HL-60 (cell line): Measurements from ENCODE around the gene TMEM120B.

Source experiments
- DNase-seq, 2 experiments: peaks; one replicate each; pipeline ENCODE4 v3.0.0-alpha.2; 2010 to 2020; ENCODE audit warnings: low read depth in 1 of 2, low spot score in 1 of 2
- H3K27ac ChIP-seq: fragments of 250-450 bp; sonication (Bioruptor Pico); replicated peaks from 2 replicates; pipeline ENCODE4 v1.5.1; 2020; ENCODE audit warnings: mild to moderate bottlenecking, moderate library complexity
- H3K27me3 ChIP-seq: fragments of 250-450 bp; sonication (Bioruptor Pico); 2 replicates; pipeline ENCODE4 v1.5.1; 2021; ENCODE audit warnings: mild to moderate bottlenecking, moderate library complexity; ENCODE audit not compliant: insufficient read depth, poor library complexity, severe bottlenecking
- H3K4me3 ChIP-seq: replicated peaks from 2 replicates; pipeline ENCODE4 v1.5.1; 2011; ENCODE audit warnings: mild to moderate bottlenecking, control low read depth, low read length; ENCODE audit not compliant: insufficient read depth
- CTCF ChIP-seq: IDR thresholded peaks from one replicate; pipeline ENCODE4 v1.5.1; 2011; ENCODE audit warnings: low read length, control low read depth, inconsistent platforms; ENCODE audit not compliant: insufficient read depth
- GABPA ChIP-seq: IDR thresholded peaks from 2 replicates; pipeline ENCODE4 v1.6.1; 2012; ENCODE audit warnings: low read depth
- POLR2AphosphoS5 ChIP-seq: IDR thresholded peaks from 2 replicates; pipeline ENCODE4 v1.6.1; 2012; ENCODE audit warnings: low read depth
- REST ChIP-seq: IDR thresholded peaks from 2 replicates; pipeline ENCODE4 v1.6.1; 2012; ENCODE audit warnings: low read depth; ENCODE audit not compliant: insufficient replicate concordance
- SPI1 ChIP-seq: IDR thresholded peaks from 2 replicates; pipeline ENCODE4 v1.6.1; 2012; ENCODE audit warnings: low read depth, mild to moderate bottlenecking, borderline replicate concordance

The TMEM120B gene

GRCh38 chr12:121764808-121765207 lies 52.3 kb downstream of the TMEM120B start:
- no peaks in the 10 kb centered on the region for H3K27me3 ChIP-seq
- TF ChIP-seq REST (no peak), POLR2AphosphoS5 (no peak), GABPA (no peak), CTCF (no peak), SPI1 (no peak)
- H3K27ac ChIP-seq: no peak overlapping the region
- no peak for DNase-seq
- H3K4me3 ChIP-seq: no peak overlapping the region

- Histone ChIP-seq H3K27ac (no peak overlapping the region), H3K4me3 (no peak overlapping the region), H3K27me3 (no peaks in the 10 kb centered on the region)
- TF ChIP-seq REST (no peak), GABPA (no peak), POLR2AphosphoS5 (no peak), SPI1 (no peak), CTCF (no peak)
- DNase-seq: no peak
Observed at GRCh38 chr12:121765573-121765972, 53.0 kb downstream of the TMEM120B start.

- H3K4me3 ChIP-seq: no peak overlapping the region
- H3K27me3 ChIP-seq: no peaks in the 10 kb centered on the region
- no peak for TF ChIP-seq POLR2AphosphoS5
- no peak overlapping the region for H3K27ac ChIP-seq
- no peak for DNase-seq
Observed at GRCh38 chr12:121766290-121767039, 53.9 kb downstream of the TMEM120B start.

GRCh38 chr12:121767525-121768016 lies 55.0 kb downstream of the TMEM120B start:
- no peak overlapping the region for H3K4me3 ChIP-seq
- DNase-seq: no peak
- H3K27ac ChIP-seq: no peak overlapping the region
- no peak for TF ChIP-seq SPI1
- TF ChIP-seq GABPA: no peak
- no peak for TF ChIP-seq REST
- TF ChIP-seq CTCF: no peak
- TF ChIP-seq POLR2AphosphoS5: no peak
- H3K27me3 ChIP-seq: no peaks in the 10 kb centered on the region
